Right atrium auricular region (tissue), 2 donors: Measurements from ENCODE around the gene FMNL2. TPM values are rescaled to one million over a fixed set of nuclear protein-coding genes. Genes with fewer than 3 reads are reported as not detected.

Source experiments
- DNase-seq: peaks from one replicate; pipeline ENCODE4 v3.0.0-alpha.2; 2019; ENCODE audit warnings: low spot score
- H3K27ac ChIP-seq, 2 donors: fragments of 200-600 bp; sonication (generic); 1 replicate in 1 of 2; 2 replicates in 1 of 2; pipeline ENCODE4 v1.5.1; 2016 to 2019
- H3K27me3 ChIP-seq, 2 donors: fragments of 200-600 bp; sonication (generic); one replicate each; pipeline versions ENCODE4 v1.5.1 to v1.6.0; 2017 to 2019
- H3K36me3 ChIP-seq: fragments of 200-600 bp; sonication (generic); one replicate; pipeline ENCODE4 v1.5.1; 2016
- H3K4me1 ChIP-seq, 2 donors: fragments of 200-600 bp; sonication (generic); one replicate each; pipeline versions ENCODE4 v1.5.1 to v1.6.0; 2017 to 2019
- H3K4me3 ChIP-seq, 2 donors: fragments of 200-600 bp; sonication (generic); 1 replicate in 1 of 2; 2 replicates in 1 of 2; pipeline ENCODE4 v1.5.1; 2017 to 2019; ENCODE audit warnings: mild to moderate bottlenecking in 1 of 2, moderate library complexity in 1 of 2
- H3K9me3 ChIP-seq, 2 donors: fragments of 200-600 bp; sonication (generic); one replicate each; pipeline ENCODE4 v1.5.1; 2019
- CTCF ChIP-seq, 2 donors: fragments of 200-600 bp; sonication (generic); IDR thresholded peaks; one replicate each; pipeline ENCODE4 v1.5.1; 2019; ENCODE audit warnings: antibody characterized with exemption in 2 of 2
- total RNA-seq, 2 donors: library from RNA; depleted of rRNA; stranded (reverse); fragments of >200 nt; gene quantifications; one replicate each; pipeline ENCODE4 v1.1.0, GENCODE V29; 2016

The FMNL2 gene
- total RNA-seq, 2 donors from 2014 or later: 6.0 to 11.5 TPM

- Histone ChIP-seq H3K27ac (no peak overlapping the region), H3K27me3 (no peaks in the 10 kb centered on the region), H3K4me3 (no peak overlapping the region), H3K9me3 (no peaks in the 10 kb centered on the region), H3K4me1 (peaks cover 0 to 23% of the 10 kb centered on the region in 2 donors), H3K36me3 (peaks cover under 1% of the 10 kb centered on the region)
- no peak for TF ChIP-seq CTCF (IDR thresholded peaks at IDR 0.05)
- no peak for DNase-seq
Measured at GRCh38 chr2:152646264-152646663, 311.3 kb downstream of the FMNL2 start.

- TF ChIP-seq CTCF (IDR thresholded peaks at IDR 0.05): no peak
- Histone ChIP-seq H3K27me3 (no peaks in the 10 kb centered on the region), H3K9me3 (no peaks in the 10 kb centered on the region), H3K36me3 (no peaks in the 10 kb centered on the region), H3K4me3 (no peak overlapping the region), H3K4me1 (peaks cover 0 to 23% of the 10 kb centered on the region in 2 donors), H3K27ac (peak overlapping the region in 1 of 2 donors; percentile 41)
- DNase-seq: no peak
Measured at GRCh38 chr2:152646775-152647174, 311.8 kb downstream of the FMNL2 start.

DNA sequence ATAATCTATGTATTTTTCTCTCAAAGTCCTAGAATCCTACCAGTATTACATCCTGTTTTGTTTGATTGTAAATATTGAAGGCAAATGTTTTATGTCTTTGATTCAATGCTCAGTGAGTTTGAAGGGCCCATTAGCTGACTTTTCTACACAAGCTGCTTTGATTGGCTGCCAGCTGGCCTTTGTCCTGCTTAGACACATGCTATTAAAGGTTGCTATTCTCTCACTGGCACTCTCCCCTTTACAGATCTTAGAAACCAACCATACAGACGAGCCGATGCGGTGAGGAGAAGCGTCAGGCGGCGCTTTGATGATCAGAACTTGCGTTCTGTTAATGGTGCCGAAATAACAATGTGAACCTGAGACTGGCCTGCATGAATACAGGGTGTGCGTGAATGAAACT, 312.6 kb downstream of the FMNL2 start:
- no peak overlapping the region for H3K4me3 ChIP-seq
- no peaks in the 10 kb centered on the region for H3K9me3 ChIP-seq
- peaks cover 0 to 23% of the 10 kb centered on the region in 2 donors for H3K4me1 ChIP-seq
- no peaks in the 10 kb centered on the region for H3K36me3 ChIP-seq
- TF ChIP-seq CTCF (IDR thresholded peaks at IDR 0.05): no peak
- peak overlapping the region; percentile 10 to 41 for H3K27ac ChIP-seq
- no peaks in the 10 kb centered on the region for H3K27me3 ChIP-seq
- DNase-seq: no peak

- no peak for DNase-seq
- Histone ChIP-seq H3K4me3 (no peak overlapping the region), H3K9me3 (no peaks in the 10 kb centered on the region), H3K36me3 (no peaks in the 10 kb centered on the region), H3K27ac (no peak overlapping the region), H3K4me1 (peaks cover 0 to 23% of the 10 kb centered on the region in 2 donors), H3K27me3 (no peaks in the 10 kb centered on the region)
- TF ChIP-seq CTCF (IDR thresholded peaks at IDR 0.05): peak in 1 of 2 donors; percentile 53
Measured at GRCh38 chr2:152648336-152648735, 313.4 kb downstream of the FMNL2 start.

GRCh38 chr2:152649997-152650396, 315.0 kb downstream of the FMNL2 start:
- no peaks in the 10 kb centered on the region for H3K36me3 ChIP-seq
- no peak for DNase-seq
- no peak overlapping the region for H3K27ac ChIP-seq
- no peaks in the 10 kb centered on the region for H3K9me3 ChIP-seq
- no peaks in the 10 kb centered on the region for H3K27me3 ChIP-seq
- peaks cover 0 to 23% of the 10 kb centered on the region in 2 donors for H3K4me1 ChIP-seq
- no peak for TF ChIP-seq CTCF (IDR thresholded peaks at IDR 0.05)
- H3K4me3 ChIP-seq: no peak overlapping the region

- Histone ChIP-seq H3K9me3 (no peaks in the 10 kb centered on the region), H3K27me3 (no peaks in the 10 kb centered on the region), H3K4me3 (no peak overlapping the region), H3K4me1 (peaks cover 0 to 23% of the 10 kb centered on the region in 2 donors), H3K27ac (no peak overlapping the region), H3K36me3 (no peaks in the 10 kb centered on the region)
- no peak for TF ChIP-seq CTCF (IDR thresholded peaks at IDR 0.05)
- DNase-seq: no peak
Measured at GRCh38 chr2:152650768-152651371, 315.9 kb downstream of the FMNL2 start.
